HG03565 (cell line): ENCODE data around the gene NEUROD1.
"Not testable (repeated sequence)": the region's sequence is repeated elsewhere in the genome, so short reads cannot be mapped to it uniquely, and the experiment has no call there.

Experiments used
- ATAC-seq: cut with Tn5 transposase; IDR thresholded peaks from one replicate; pipeline ENCODE4 v1.9.1; 2021; ENCODE audit warnings: mild to moderate bottlenecking, moderate library complexity; ENCODE audit not compliant: unreplicated experiment

Gene NEUROD1

GRCh38 chr2:181680055-181680936 lies at the start of gene NEUROD1:
NEUROD1 (minus strand) TSS chr2:181680517; CDS start chr2:181678860, 1,657 bp downstream.
- no peak for ATAC-seq

- ATAC-seq, result no peak
Measured at GRCh38 chr2:181725476-181725875, 45.2 kb upstream of the NEUROD1 start.

DNA sequence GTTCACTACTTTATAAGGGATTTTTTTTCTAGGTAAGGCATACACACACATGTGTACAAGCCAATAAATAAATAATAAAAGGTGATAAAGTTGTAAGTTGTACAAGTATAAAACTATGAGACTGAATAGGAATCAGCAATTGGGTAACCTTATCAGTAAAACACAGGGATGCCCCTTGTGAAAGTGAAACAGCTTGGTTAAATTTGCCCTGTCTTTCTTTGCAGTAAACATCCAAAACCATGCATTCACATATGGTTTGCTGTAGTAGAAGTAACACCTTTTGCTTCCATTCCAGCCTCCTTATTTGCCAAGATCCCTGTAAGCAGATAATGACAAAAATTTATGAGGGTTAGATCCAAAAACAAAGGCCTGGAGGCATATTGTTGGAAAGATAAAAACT lies 44.3 kb upstream of the NEUROD1 start:
- no peak for ATAC-seq

DNA sequence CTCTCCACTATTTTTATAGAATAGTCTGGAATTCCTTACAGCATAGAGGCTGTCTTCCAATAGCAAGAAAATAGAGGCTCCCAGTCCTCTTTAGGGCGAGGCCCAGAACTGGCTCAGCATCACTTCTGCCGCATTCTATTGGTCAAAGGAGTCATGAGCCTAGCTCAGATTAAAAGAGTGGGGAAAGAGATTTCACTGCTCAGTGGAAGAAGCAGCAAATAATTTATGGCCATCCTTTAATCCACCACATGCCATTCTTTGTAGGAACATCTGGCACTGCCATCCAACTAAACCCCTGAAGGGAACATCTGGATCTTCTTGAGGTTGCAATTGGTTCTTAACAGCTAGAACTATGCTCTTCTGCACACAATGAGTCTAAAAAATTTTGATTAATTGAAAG lies 43.4 kb upstream of the NEUROD1 start:
- no peak for ATAC-seq

DNA sequence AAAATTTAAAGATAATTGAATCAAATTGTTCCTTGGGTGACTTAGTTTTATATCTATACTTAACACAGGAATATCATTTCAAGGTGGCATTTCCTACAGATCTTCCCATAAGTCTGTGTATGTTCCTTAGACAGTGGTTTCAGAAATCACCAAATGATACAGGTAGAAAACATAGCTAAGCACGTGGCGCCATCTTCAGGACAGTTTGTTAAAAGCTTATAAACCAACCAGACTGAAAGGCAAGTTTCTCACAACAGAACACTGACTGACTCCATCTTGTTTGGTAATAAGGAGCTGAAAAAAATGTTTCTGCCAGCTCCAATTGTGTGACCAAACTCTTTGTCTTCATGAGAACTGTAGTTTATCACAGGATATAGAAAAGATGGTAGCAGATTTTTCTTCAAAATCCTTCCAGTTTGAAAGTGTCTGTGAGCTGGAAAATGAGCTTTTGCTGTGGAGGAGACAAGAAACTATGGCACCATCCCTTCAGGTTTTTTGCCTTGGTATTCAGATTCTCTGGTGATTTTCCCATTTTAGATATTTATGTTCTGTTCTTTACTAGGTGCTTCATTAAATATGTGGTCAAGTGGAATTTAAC lies 34.8 kb upstream of the NEUROD1 start:
- ATAC-seq, result peak; percentile 95

GRCh38 chr2:181711051-181711450 lies 30.7 kb upstream of the NEUROD1 start:
- not testable (repeated sequence) for ATAC-seq

- not testable (repeated sequence) for ATAC-seq
Measured at GRCh38 chr2:181702519-181702918, 22.2 kb upstream of the NEUROD1 start.

- no peak for ATAC-seq
Measured at GRCh38 chr2:181698223-181698622, 17.9 kb upstream of the NEUROD1 start.

DNA sequence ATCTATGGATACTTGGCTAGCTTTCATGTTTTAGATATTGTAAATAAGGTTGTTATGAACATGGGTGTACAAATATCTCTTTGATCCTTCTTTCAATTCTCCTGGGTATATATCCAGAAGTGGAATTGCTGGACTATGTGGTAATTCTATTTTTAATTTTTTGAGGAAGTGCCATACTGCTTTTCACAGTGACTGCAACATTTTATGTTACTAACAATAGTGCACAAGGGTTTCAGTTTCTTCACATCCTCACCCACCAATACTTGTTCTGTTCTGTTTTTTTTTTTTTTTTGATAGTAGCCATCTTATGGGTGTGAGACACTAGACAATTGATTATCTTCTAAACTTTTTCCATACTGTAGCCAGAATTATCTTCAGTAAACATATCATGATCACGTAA lies 17.3 kb upstream of the NEUROD1 start:
- ATAC-seq, result no peak

- no peak for ATAC-seq
Measured at GRCh38 chr2:181697126-181697525, 16.8 kb upstream of the NEUROD1 start.

DNA sequence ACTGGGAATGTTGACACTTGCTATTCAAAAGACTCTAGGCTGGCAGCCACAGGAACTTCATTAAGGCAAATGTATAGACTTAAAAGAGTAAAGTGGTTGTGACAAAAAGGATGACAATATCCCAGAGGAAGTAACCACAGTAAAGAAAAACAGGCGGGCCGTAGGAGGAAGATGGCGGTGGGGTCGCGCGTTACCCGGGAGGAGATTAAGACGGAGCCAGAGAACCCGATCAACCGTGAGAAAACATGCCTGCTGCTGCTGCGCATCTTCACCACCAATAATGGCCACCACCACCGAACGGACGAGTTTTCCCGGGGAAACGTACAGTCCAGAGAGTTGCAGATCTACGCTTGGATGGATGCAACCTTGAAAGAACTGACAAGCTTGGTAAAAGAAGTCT lies 14.0 kb upstream of the NEUROD1 start:
- ATAC-seq, result no peak

- ATAC-seq, result no peak
Measured at GRCh38 chr2:181690860-181691259, 10.5 kb upstream of the NEUROD1 start.

- no peak for ATAC-seq
Measured at GRCh38 chr2:181686576-181687185, 6.4 kb upstream of the NEUROD1 start.

GRCh38 chr2:181685150-181685688 lies 4.9 kb upstream of the NEUROD1 start:
- ATAC-seq, result no peak

- no peak for ATAC-seq
Measured at GRCh38 chr2:181684454-181685149, 4.3 kb upstream of the NEUROD1 start.

- ATAC-seq, result no peak
Measured at GRCh38 chr2:181683518-181684453, 3.5 kb upstream of the NEUROD1 start.

DNA sequence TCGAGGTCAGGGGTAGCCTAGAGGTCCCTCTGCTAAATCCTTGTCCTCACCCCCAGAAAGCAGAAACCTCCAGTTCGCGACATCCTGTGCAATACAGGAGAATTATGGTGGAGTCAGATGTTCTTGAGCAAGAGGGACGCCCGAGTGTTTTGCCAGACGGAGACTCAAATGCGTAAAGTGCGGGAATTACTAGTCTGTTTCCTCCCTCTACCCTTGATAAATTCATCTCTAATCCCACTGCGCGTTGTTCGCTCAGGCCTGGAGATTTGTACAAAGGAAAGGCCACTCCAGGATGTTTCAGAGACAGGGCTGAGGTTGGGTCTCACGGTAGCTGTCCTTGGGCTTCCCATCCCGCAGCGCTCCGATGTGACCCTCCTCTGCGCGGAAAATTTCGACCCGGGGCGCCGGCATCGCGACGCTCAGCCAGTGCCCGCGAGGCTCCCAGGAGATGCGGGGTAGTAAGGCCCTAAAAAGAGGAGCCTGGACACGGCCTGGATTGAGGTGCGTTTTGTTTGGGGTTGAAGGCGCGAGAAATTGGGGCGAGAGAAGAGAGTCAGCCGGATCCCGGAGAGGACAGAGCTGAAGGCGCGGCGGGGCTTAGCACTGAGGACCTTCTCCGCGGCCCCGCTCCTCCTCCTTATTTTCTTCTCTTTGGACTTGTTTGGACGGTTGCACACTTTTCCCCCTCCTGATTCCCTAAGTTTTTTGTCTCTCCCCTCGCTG lies 2.6 kb upstream of the NEUROD1 start:
- ATAC-seq, result no peak

- ATAC-seq, result no peak
Measured at GRCh38 chr2:181682026-181682789, 1.9 kb upstream of the NEUROD1 start.
